Loucy (cell line): ENCODE measurements around the gene PTPRO.

Experiments
- H2AFZ ChIP-seq: fragments of 200-600 bp; sonication (generic); 2 replicates; pipeline ENCODE4 v1.6.0; 2016; ENCODE audit warnings: antibody characterized with exemption, mild to moderate bottlenecking, low read length, moderate library complexity
- H3F3A ChIP-seq: fragments of 200-600 bp; 2 replicates; pipeline ENCODE4 v1.6.0; 2016; ENCODE audit warnings: antibody characterized with exemption, low read depth, mild to moderate bottlenecking
- H3K27me3 ChIP-seq: fragments of 200-600 bp; sonication (generic); 2 replicates; pipeline ENCODE4 v1.6.1; 2014; ENCODE audit warnings: low read length, mild to moderate bottlenecking; ENCODE audit not compliant: insufficient read depth, poor library complexity, severe bottlenecking
- H3K36me3 ChIP-seq: fragments of 200-600 bp; sonication (generic); 2 replicates; pipeline ENCODE4 v1.6.1; 2016; ENCODE audit warnings: low read length; ENCODE audit not compliant: insufficient read depth
- H3K4me1 ChIP-seq: fragments of 200-600 bp; sonication (generic); 2 replicates; pipeline ENCODE4 v1.5.1; 2014; ENCODE audit warnings: low read length, mild to moderate bottlenecking; ENCODE audit not compliant: insufficient read depth, poor library complexity, severe bottlenecking
- H3K4me2 ChIP-seq: fragments of 200-600 bp; sonication (generic); 2 replicates; pipeline ENCODE4 v1.6.0; 2014; ENCODE audit warnings: antibody characterized with exemption, low read length, low read depth, mild to moderate bottlenecking; ENCODE audit not compliant: poor library complexity, severe bottlenecking
- H3K4me3 ChIP-seq: fragments of 200-600 bp; sonication (generic); 2 replicates; pipeline ENCODE4 v1.5.1; 2014; ENCODE audit warnings: low read length, mild to moderate bottlenecking, mixed read lengths; ENCODE audit not compliant: poor library complexity, severe bottlenecking
- H3K79me2 ChIP-seq: fragments of 200-600 bp; sonication (generic); 2 replicates; pipeline ENCODE4 v1.6.1; 2014; ENCODE audit warnings: low read length; ENCODE audit not compliant: insufficient read depth
- H3K9ac ChIP-seq: fragments of 200-600 bp; sonication (generic); 2 replicates; pipeline ENCODE4 v1.6.0; 2014; ENCODE audit warnings: mild to moderate bottlenecking, low read depth, low read length, moderate library complexity; ENCODE audit not compliant: poor library complexity, severe bottlenecking
- H3K9me2 ChIP-seq: fragments of 200-600 bp; sonication (generic); replicated peaks from 2 replicates; pipeline ENCODE4 v1.6.1; 2016; ENCODE audit warnings: low read depth, low read length, mixed read lengths
- H3K9me3 ChIP-seq: fragments of 200-600 bp; sonication (generic); 2 replicates; pipeline ENCODE4 v1.6.1; 2014; ENCODE audit warnings: mild to moderate bottlenecking, antibody characterized with exemption, low read length, low read depth; ENCODE audit not compliant: insufficient read depth
- H4K20me1 ChIP-seq: fragments of 200-600 bp; sonication (generic); 2 replicates; pipeline ENCODE4 v1.6.0; 2014; ENCODE audit warnings: antibody characterized with exemption, low read length, mild to moderate bottlenecking; ENCODE audit not compliant: insufficient read depth, poor library complexity, severe bottlenecking
- CTCF ChIP-seq: fragments of 200-600 bp; sonication (generic); conservative IDR thresholded peaks from 2 replicates; pipeline ENCODE4 v1.5.1; 2014; ENCODE audit warnings: mild to moderate bottlenecking, antibody characterized with exemption, low read length
- EZH2phosphoT487 ChIP-seq: fragments of 200-600 bp; IDR thresholded peaks from 2 replicates; pipeline ENCODE4 v1.6.1; 2018; ENCODE audit warnings: antibody characterized with exemption, mild to moderate bottlenecking, moderate library complexity, borderline replicate concordance

Gene PTPRO

GRCh38 chr12:15592934-15593333 lies 270.6 kb downstream of the PTPRO start:
- Histone ChIP-seq H4K20me1 (no peaks in the 10 kb centered on the region), H3F3A (no peaks in the 10 kb centered on the region), H3K9me3 (no peaks in the 10 kb centered on the region), H3K9me2 (no peaks in the 10 kb centered on the region), H3K27me3 (no peaks in the 10 kb centered on the region), H3K79me2 (no peaks in the 10 kb centered on the region), H3K4me2 (no peak overlapping the region), H3K9ac (no peak overlapping the region), H2AFZ (no peak overlapping the region), H3K4me1 (no peaks in the 10 kb centered on the region), H3K4me3 (no peak overlapping the region), H3K36me3 (no peaks in the 10 kb centered on the region)
- no peak for TF ChIP-seq CTCF
- no peak for TF ChIP-seq EZH2phosphoT487

- H3K9me3 ChIP-seq: no peaks in the 10 kb centered on the region
- no peak overlapping the region for H3K9ac ChIP-seq
- H3K9me2 ChIP-seq: no peaks in the 10 kb centered on the region
- H3K4me1 ChIP-seq: no peaks in the 10 kb centered on the region
- H2AFZ ChIP-seq: no peak overlapping the region
- H3K79me2 ChIP-seq: no peaks in the 10 kb centered on the region
- no peaks in the 10 kb centered on the region for H3K36me3 ChIP-seq
- H3K4me2 ChIP-seq: no peak overlapping the region
- no peaks in the 10 kb centered on the region for H3K27me3 ChIP-seq
- TF ChIP-seq CTCF: no peak
- TF ChIP-seq EZH2phosphoT487: no peak
- no peaks in the 10 kb centered on the region for H4K20me1 ChIP-seq
- H3K4me3 ChIP-seq: no peak overlapping the region
- no peaks in the 10 kb centered on the region for H3F3A ChIP-seq
Observed at GRCh38 chr12:15596174-15596573, 273.9 kb downstream of the PTPRO start.

- Histone ChIP-seq H3F3A (no peaks in the 10 kb centered on the region), H3K4me2 (no peak overlapping the region), H2AFZ (no peak overlapping the region), H3K4me3 (no peak overlapping the region), H3K36me3 (no peaks in the 10 kb centered on the region), H3K9ac (no peak overlapping the region), H3K27me3 (no peaks in the 10 kb centered on the region), H4K20me1 (no peaks in the 10 kb centered on the region), H3K9me2 (no peaks in the 10 kb centered on the region), H3K4me1 (no peaks in the 10 kb centered on the region), H3K79me2 (no peaks in the 10 kb centered on the region), H3K9me3 (no peaks in the 10 kb centered on the region)
- TF ChIP-seq CTCF: no peak
Observed at GRCh38 chr12:15597125-15597830, 275.0 kb downstream of the PTPRO start.
